Testis (tissue), 2 donors: ENCODE data around the gene KYAT1.

Source experiments
- CTCF ChIP-seq, 3 experiments: fragments of 450-650 bp in 2 of 3; fragments of 200-600 bp in 1 of 3; sonication (generic) in 1 of 3; IDR thresholded peaks; one replicate each; pipeline ENCODE4 v1.5.1; 2016 to 2019; ENCODE audit warnings: antibody characterized with exemption in 3 of 3, mild to moderate bottlenecking in 2 of 3, moderate library complexity in 1 of 3
- POLR2A ChIP-seq: fragments of 450-650 bp; IDR thresholded peaks from one replicate; pipeline ENCODE4 v1.6.1; 2017; ENCODE audit warnings: antibody characterized with exemption, mild to moderate bottlenecking, moderate library complexity

- TF ChIP-seq CTCF (IDR thresholded peaks at IDR 0.05) = no peak
- no peak for TF ChIP-seq POLR2A
These were observed 94.1 kb downstream of the KYAT1 start for GRCh38 chr9:128787659-128788058.
